WTC11 (cell line): ENCODE measurements around the gene ZSWIM3. TPM values are rescaled to one million over a fixed set of nuclear protein-coding genes. Genes with fewer than 3 reads are reported as not detected.
"Not testable (repeated sequence)": the region's sequence is repeated elsewhere in the genome, so short reads cannot be mapped to it uniquely, and the experiment has no call there.

Experiments
- ATAC-seq: fragments of 200-7000 bp; cut with Tn5 transposase; 2 replicates; pipeline ENCODE4 v1.10.0; 2021; ENCODE audit warnings: mild to moderate bottlenecking, moderate library complexity
- CTCF ChIA-PET: fragments of 300-600 bp; sonication (Branson Sonifier 250); formaldehyde crosslinking; loops from one replicate; lab custom pipeline; 2021; ENCODE audit warnings: antibody characterized with exemption; lab: Charles Lee
- POLR2A ChIA-PET: fragments of 350-600 bp; sonication (Branson Sonifier 250); formaldehyde crosslinking; loops from one replicate; lab custom pipeline; 2021; ENCODE audit warnings: antibody characterized with exemption; lab: Charles Lee
- DNase-seq: peaks from one replicate; pipeline ENCODE4 v3.0.0; 2021; ENCODE audit warnings: low spot score
- H3K27ac Mint-ChIP-seq: 2 replicates; pipeline ENCODE4 v1.8.0; 2021; ENCODE audit warnings: mixed read lengths
- H3K27me3 Mint-ChIP-seq: 2 replicates; pipeline ENCODE4 v1.8.0; 2021; ENCODE audit warnings: low read depth, mild to moderate bottlenecking, moderate library complexity, mixed read lengths
- H3K36me3 Mint-ChIP-seq: 2 replicates; pipeline ENCODE4 v1.8.0; 2021; ENCODE audit warnings: mixed read lengths
- H3K4me1 Mint-ChIP-seq: 2 replicates; pipeline ENCODE4 v1.8.0; 2022; ENCODE audit warnings: mixed read lengths
- H3K4me3 Mint-ChIP-seq: 2 replicates; pipeline ENCODE4 v1.8.0; 2021; ENCODE audit warnings: mild to moderate bottlenecking, moderate library complexity, mixed read lengths
- H3K9me3 Mint-ChIP-seq: 2 replicates; pipeline ENCODE4 v1.8.0; 2021; ENCODE audit warnings: mixed read lengths
- AR ChIP-seq: fragments of 250-450 bp; sonication (Bioruptor Pico); IDR thresholded peaks from 2 replicates; pipeline ENCODE4 v1.9.0; 2021; ENCODE audit warnings: mild to moderate bottlenecking
- FOXJ3 ChIP-seq: sonication (generic); formaldehyde crosslinking; IDR thresholded peaks from 2 replicates; pipeline ENCODE4 v1.9.0; 2021; ENCODE audit warnings: missing genetic modification reagents, mild to moderate bottlenecking, borderline replicate concordance
- HMGA2 ChIP-seq: fragments of 250-450 bp; sonication (Bioruptor Pico); IDR thresholded peaks from 2 replicates; pipeline ENCODE4 v1.4.0; 2021; ENCODE audit warnings: mild to moderate bottlenecking, moderate library complexity
- MLX ChIP-seq: sonication (generic); formaldehyde crosslinking; IDR thresholded peaks from 2 replicates; pipeline ENCODE4 v1.8.1; 2023; ENCODE audit warnings: mild to moderate bottlenecking, missing genetic modification reagents, moderate library complexity
- MXD4 ChIP-seq: fragments of 250-450 bp; sonication (Bioruptor Pico); IDR thresholded peaks from 2 replicates; pipeline ENCODE4 v1.8.0; 2021; ENCODE audit warnings: mild to moderate bottlenecking, moderate library complexity, borderline replicate concordance
- NFATC4 ChIP-seq: fragments of 250-450 bp; sonication (Bioruptor Pico); IDR thresholded peaks from 2 replicates; pipeline ENCODE4 v1.9.0; 2021; ENCODE audit warnings: mild to moderate bottlenecking
- NR1H2 ChIP-seq: sonication (generic); formaldehyde crosslinking; IDR thresholded peaks from 2 replicates; pipeline ENCODE4 v1.9.0; 2021; ENCODE audit warnings: mild to moderate bottlenecking, moderate library complexity, missing genetic modification reagents
- PREB ChIP-seq: sonication (generic); formaldehyde crosslinking; IDR thresholded peaks from 2 replicates; pipeline ENCODE4 v1.8.1; 2022; ENCODE audit warnings: mild to moderate bottlenecking, missing genetic modification reagents, moderate library complexity, borderline replicate concordance
- SP1 ChIP-seq: sonication (generic); formaldehyde crosslinking; conservative IDR thresholded peaks from 2 replicates; pipeline ENCODE4 v1.8.1; 2022; ENCODE audit warnings: missing genetic modification reagents
- TCF7 ChIP-seq: sonication (generic); formaldehyde crosslinking; IDR thresholded peaks from 2 replicates; pipeline ENCODE4 v1.8.0; 2022; ENCODE audit warnings: mild to moderate bottlenecking, low read depth, missing genetic modification reagents, moderate library complexity
- ZNF232 ChIP-seq: sonication (generic); formaldehyde crosslinking; IDR thresholded peaks from 2 replicates; pipeline ENCODE4 v1.8.0; 2022; ENCODE audit warnings: mild to moderate bottlenecking, missing genetic modification reagents
- ZNF423 ChIP-seq: fragments of 250-450 bp; sonication (Bioruptor Pico); IDR thresholded peaks from 2 replicates; pipeline ENCODE4 v2.1.2; 2022; ENCODE audit warnings: mild to moderate bottlenecking, moderate library complexity
- ZNF512 ChIP-seq: sonication (generic); formaldehyde crosslinking; IDR thresholded peaks from 2 replicates; pipeline ENCODE4 v1.8.1; 2022; ENCODE audit warnings: missing genetic modification reagents, borderline replicate concordance
- ZSCAN18 ChIP-seq: fragments of 250-450 bp; sonication (Bioruptor Pico); IDR thresholded peaks from 2 replicates; pipeline ENCODE4 v2.1.2; 2022; ENCODE audit warnings: mild to moderate bottlenecking, moderate library complexity
- total RNA-seq: library from RNA; stranded (reverse); gene quantifications from 3 replicates; pipeline ENCODE4 v1.2.3, GENCODE V29; 2021

The ZSWIM3 gene
- total RNA-seq, 1 experiment from 2014 or later = 3.4 TPM

- H3K36me3 Mint-ChIP-seq = peaks cover 5% of the 10 kb centered on the region; the same call in 1 of the 2 replicates
- no peak for TF ChIP-seq MLX (CRISPR knock-in tag)
- TF ChIP-seq PREB (CRISPR knock-in tag) = no peak
- no peak for TF ChIP-seq NFATC4 (CRISPR knock-in tag)
- TF ChIP-seq HMGA2 (CRISPR knock-in tag) = no peak
- no peak for TF ChIP-seq TCF7 (CRISPR knock-in tag)
- TF ChIP-seq NR1H2 = no peak
- TF ChIP-seq MXD4 = no peak
- no peak for TF ChIP-seq AR
- no peak for TF ChIP-seq ZNF232 (CRISPR knock-in tag)
- CTCF ChIA-PET = interaction anchor here (0.6 to 1.8 kb wide), 3 partner anchors 10 to 113 kb away, joined by 3 to 9 read pairs (median 4); no protein-coding TSS in a partner anchor
- no peak overlapping the region for H3K27ac Mint-ChIP-seq
- peaks cover 4% of the 10 kb centered on the region; the same call in 1 of the 2 replicates for H3K9me3 Mint-ChIP-seq
- no peaks in the 10 kb centered on the region for H3K27me3 Mint-ChIP-seq
- no peak overlapping the region for H3K4me3 Mint-ChIP-seq
- ATAC-seq (no peak), DNase-seq (no peak)
- no peaks in the 10 kb centered on the region for H3K4me1 Mint-ChIP-seq
- POLR2A ChIA-PET = no interaction called here
These were observed 16.1 kb downstream of the ZSWIM3 start for GRCh38 chr20:45873409-45874103.

- ATAC-seq, DNase-seq, H3K27ac Mint-ChIP-seq, H3K27me3 Mint-ChIP-seq, H3K4me3 Mint-ChIP-seq, POLR2A ChIA-PET, H3K4me1 Mint-ChIP-seq, H3K36me3 Mint-ChIP-seq, H3K9me3 Mint-ChIP-seq: not testable (repeated sequence)
- CTCF ChIA-PET = interaction anchor here (1.5 kb wide), 1 partner anchor 16 kb away, joined by 4 read pairs; no protein-coding TSS in a partner anchor
These were observed 16.7 kb downstream of the ZSWIM3 start for GRCh38 chr20:45874104-45874481.

- TF ChIP-seq ZNF423 (no peak), ZNF512 (CRISPR knock-in tag) (no peak), FOXJ3 (CRISPR knock-in tag) (no peak), SP1 (CRISPR knock-in tag) (no peak), ZSCAN18 (CRISPR knock-in tag) (no peak)
- no peaks in the 10 kb centered on the region for H3K27me3 Mint-ChIP-seq
- DNase-seq (no peak), ATAC-seq (no peak)
- H3K27ac Mint-ChIP-seq = no peak overlapping the region
- H3K4me3 Mint-ChIP-seq = no peak overlapping the region
- ChIA-PET CTCF (interaction anchor here (0.9 to 1.5 kb wide), 2 partner anchors 16 to 95 kb away, joined by 3 to 4 read pairs; no protein-coding TSS in a partner anchor), POLR2A (no interaction called here)
- peaks cover 4% of the 10 kb centered on the region; the same call in 1 of the 2 replicates for H3K9me3 Mint-ChIP-seq
- H3K36me3 Mint-ChIP-seq = peaks cover 5% of the 10 kb centered on the region; the same call in 1 of the 2 replicates
- no peaks in the 10 kb centered on the region for H3K4me1 Mint-ChIP-seq
These were observed 17.2 kb downstream of the ZSWIM3 start for GRCh38 chr20:45874576-45874975.
